ACC112 (cell line): ENCODE measurements around the gene CALML5.

Experiments used
- H2AFZ ChIP-seq: fragments of 200-600 bp; sonication (generic); one replicate; pipeline ENCODE4 v1.6.0; 2017; ENCODE audit warnings: antibody characterized with exemption, low read length; ENCODE audit not compliant: unreplicated experiment
- H3K27ac ChIP-seq: fragments of 200-600 bp; sonication (generic); 2 replicates; pipeline ENCODE4 v1.5.1; 2014; ENCODE audit warnings: low read depth, mild to moderate bottlenecking, antibody characterized with exemption, low read length, moderate library complexity
- H3K27me3 ChIP-seq: fragments of 200-600 bp; sonication (generic); 2 replicates; pipeline ENCODE4 v1.6.1; 2014; ENCODE audit warnings: mild to moderate bottlenecking, antibody characterized with exemption, low read length, moderate library complexity, mixed read lengths; ENCODE audit not compliant: insufficient read depth
- H3K36me3 ChIP-seq: fragments of 200-600 bp; sonication (generic); 2 replicates; pipeline ENCODE4 v1.6.1; 2016; ENCODE audit warnings: mild to moderate bottlenecking, antibody characterized with exemption, low read length, moderate library complexity, mixed read lengths; ENCODE audit not compliant: insufficient read depth
- H3K4me1 ChIP-seq: fragments of 200-600 bp; sonication (generic); one replicate; pipeline ENCODE4 v1.6.1; 2016; ENCODE audit warnings: low read length, mixed read lengths; ENCODE audit not compliant: insufficient read depth, unreplicated experiment, control insufficient read depth
- H3K4me3 ChIP-seq: fragments of 200-600 bp; sonication (generic); 2 replicates; pipeline ENCODE4 v1.5.1; 2014; ENCODE audit warnings: mild to moderate bottlenecking, low read depth, low read length
- H3K79me2 ChIP-seq: fragments of 200-600 bp; sonication (generic); one replicate; pipeline ENCODE4 v1.6.0; 2016; ENCODE audit warnings: low read length; ENCODE audit not compliant: control insufficient read depth, unreplicated experiment, insufficient read depth

Gene CALML5

GRCh38 chr10:5461203-5461588 is 38.2 kb downstream of the CALML5 start:
- Histone ChIP-seq H3K27ac (no peak overlapping the region), H3K27me3 (no peaks in the 10 kb centered on the region), H2AFZ (no peak overlapping the region), H3K79me2 (no peaks in the 10 kb centered on the region), H3K4me3 (peak overlapping the region; percentile 55; the same call in 1 of the 2 replicates), H3K36me3 (peaks cover 20% of the 10 kb centered on the region; the same call in 1 of the 2 replicates), H3K4me1 (peaks cover 11% of the 10 kb centered on the region)

GRCh38 chr10:5460468-5461202 is 38.7 kb downstream of the CALML5 start:
- Histone ChIP-seq H3K4me3 (no peak overlapping the region), H3K27ac (no peak overlapping the region), H3K36me3 (peaks cover 26% of the 10 kb centered on the region; the same call in 1 of the 2 replicates), H2AFZ (no peak overlapping the region), H3K79me2 (no peaks in the 10 kb centered on the region), H3K27me3 (no peaks in the 10 kb centered on the region), H3K4me1 (peaks cover 11% of the 10 kb centered on the region)

GRCh38 chr10:5458949-5459747 is 40.2 kb downstream of the CALML5 start:
- Histone ChIP-seq H3K79me2 (no peaks in the 10 kb centered on the region), H3K27me3 (no peaks in the 10 kb centered on the region), H3K4me3 (no peak overlapping the region), H2AFZ (no peak overlapping the region), H3K36me3 (peaks cover 36% of the 10 kb centered on the region; the same call in 1 of the 2 replicates), H3K27ac (no peak overlapping the region), H3K4me1 (peaks cover 11% of the 10 kb centered on the region)

GRCh38 chr10:5458425-5458824 is 40.9 kb downstream of the CALML5 start:
- Histone ChIP-seq H3K4me1 (peaks cover 11% of the 10 kb centered on the region), H3K27ac (no peak overlapping the region), H2AFZ (no peak overlapping the region), H3K36me3 (peaks cover 42% of the 10 kb centered on the region; the same call in 1 of the 2 replicates), H3K79me2 (no peaks in the 10 kb centered on the region), H3K4me3 (no peak overlapping the region), H3K27me3 (no peaks in the 10 kb centered on the region)

GRCh38 chr10:5457741-5458140 is 41.6 kb downstream of the CALML5 start:
- Histone ChIP-seq H3K36me3 (peaks cover 45% of the 10 kb centered on the region; the same call in 1 of the 2 replicates), H3K4me1 (peaks cover 11% of the 10 kb centered on the region), H3K27ac (no peak overlapping the region), H3K27me3 (no peaks in the 10 kb centered on the region), H3K4me3 (no peak overlapping the region), H3K79me2 (no peaks in the 10 kb centered on the region), H2AFZ (no peak overlapping the region)

- Histone ChIP-seq H3K36me3 (peaks cover 45% of the 10 kb centered on the region; the same call in 1 of the 2 replicates), H3K79me2 (no peaks in the 10 kb centered on the region), H3K27me3 (no peaks in the 10 kb centered on the region), H3K4me1 (peaks cover 4% of the 10 kb centered on the region), H3K27ac (no peak overlapping the region), H3K4me3 (no peak overlapping the region), H2AFZ (no peak overlapping the region)
Measured at GRCh38 chr10:5456563-5456962, 42.8 kb downstream of the CALML5 start.

- peaks cover 9% of the 10 kb centered on the region for H3K4me1 ChIP-seq
- H3K4me3 ChIP-seq: no peak overlapping the region
- no peak overlapping the region for H3K27ac ChIP-seq
- no peaks in the 10 kb centered on the region for H3K27me3 ChIP-seq
- H3K36me3 ChIP-seq: peaks cover 38% of the 10 kb centered on the region; the same call in 1 of the 2 replicates
- H2AFZ ChIP-seq: no peak overlapping the region
- peaks cover 13% of the 10 kb centered on the region for H3K79me2 ChIP-seq
Measured at GRCh38 chr10:5453749-5454489, 45.5 kb downstream of the CALML5 start.

- Histone ChIP-seq H3K4me3 (no peak overlapping the region), H3K27ac (no peak overlapping the region), H3K36me3 (peaks cover 21% of the 10 kb centered on the region; the same call in 1 of the 2 replicates), H2AFZ (no peak overlapping the region), H3K79me2 (peaks cover 35% of the 10 kb centered on the region), H3K27me3 (no peaks in the 10 kb centered on the region), H3K4me1 (peaks cover 16% of the 10 kb centered on the region)
Measured at GRCh38 chr10:5450605-5451384, 48.6 kb downstream of the CALML5 start.

GRCh38 chr10:5449823-5450222 is 49.5 kb downstream of the CALML5 start:
- peaks cover 16% of the 10 kb centered on the region for H3K4me1 ChIP-seq
- no peak overlapping the region for H2AFZ ChIP-seq
- H3K79me2 ChIP-seq: peaks cover 38% of the 10 kb centered on the region
- no peak overlapping the region for H3K27ac ChIP-seq
- peak overlapping the region; percentile 60 for H3K4me3 ChIP-seq
- no peaks in the 10 kb centered on the region for H3K27me3 ChIP-seq
- peaks cover 13% of the 10 kb centered on the region; the same call in 1 of the 2 replicates for H3K36me3 ChIP-seq

GRCh38 chr10:5449227-5449626 is 50.1 kb downstream of the CALML5 start:
- Histone ChIP-seq H3K79me2 (peaks cover 41% of the 10 kb centered on the region), H3K4me3 (peak overlapping the region; percentile 80), H3K4me1 (peaks cover 16% of the 10 kb centered on the region), H3K27ac (no peak overlapping the region), H3K36me3 (peaks cover 10% of the 10 kb centered on the region; the same call in 1 of the 2 replicates), H2AFZ (no peak overlapping the region), H3K27me3 (no peaks in the 10 kb centered on the region)
